Measurements from ENCODE around the gene MRPS11.
"Not testable (repeated sequence)": the region's sequence is repeated elsewhere in the genome, so short reads cannot be mapped to it uniquely, and the experiment has no call there.

The MRPS11 gene

GRCh38 chr15:88467073-88467934 is at the start of gene MRPS11, which contains the start of gene MRPL46:
MRPS11 (plus strand) TSS chr15:88467708; CDS start chr15:88467718, 10 bp downstream.
MRPL46 (minus strand) TSS chr15:88467388; CDS start chr15:88467377, 11 bp downstream.
- peak; percentile 81 to 88 for DNase-seq (ENCODE audit: low read depth in 2 of 2)

GRCh38 chr15:88419830-88420229 is 47.7 kb upstream of the MRPS11 start:
- DNase-seq (ENCODE audit: low read depth in 2 of 2) = no peak

GRCh38 chr15:88423331-88423730 is 44.2 kb upstream of the MRPS11 start:
- no peak for DNase-seq (ENCODE audit: low read depth in 2 of 2)

GRCh38 chr15:88426304-88426703 is 41.2 kb upstream of the MRPS11 start:
- DNase-seq (ENCODE audit: low read depth in 2 of 2) = no peak

- no peak for DNase-seq (ENCODE audit: low read depth in 2 of 2)
These were observed 39.5 kb upstream of the MRPS11 start for GRCh38 chr15:88428053-88428452.

- DNase-seq (ENCODE audit: low read depth in 2 of 2) = no peak
These were observed 38.5 kb upstream of the MRPS11 start for GRCh38 chr15:88428805-88429605.

- DNase-seq (ENCODE audit: low read depth in 2 of 2) = no peak
These were observed 37.5 kb upstream of the MRPS11 start for GRCh38 chr15:88430051-88430450.

GRCh38 chr15:88431441-88431840 is 36.1 kb upstream of the MRPS11 start:
- no peak for DNase-seq (ENCODE audit: low read depth in 2 of 2)

- no peak for DNase-seq (ENCODE audit: low read depth in 2 of 2)
These were observed 34.3 kb upstream of the MRPS11 start for GRCh38 chr15:88433046-88433685.

- not testable (repeated sequence) for DNase-seq (ENCODE audit: low read depth in 2 of 2)
These were observed 33.4 kb upstream of the MRPS11 start for GRCh38 chr15:88434106-88434505.

GRCh38 chr15:88438181-88438580 is 29.3 kb upstream of the MRPS11 start:
- DNase-seq (ENCODE audit: low read depth in 2 of 2) = no peak

- no peak for DNase-seq (ENCODE audit: low read depth in 2 of 2)
These were observed 27.5 kb upstream of the MRPS11 start for GRCh38 chr15:88440021-88440420.

GRCh38 chr15:88441076-88441730 is 26.3 kb upstream of the MRPS11 start:
- DNase-seq (ENCODE audit: low read depth in 2 of 2) = no peak

- DNase-seq (ENCODE audit: low read depth in 2 of 2) = no peak
These were observed 20.3 kb upstream of the MRPS11 start for GRCh38 chr15:88447206-88447605.

GRCh38 chr15:88447741-88448140 is 19.8 kb upstream of the MRPS11 start:
- DNase-seq (ENCODE audit: low read depth in 2 of 2) = no peak

GRCh38 chr15:88448991-88449461 is 18.5 kb upstream of the MRPS11 start:
- DNase-seq (ENCODE audit: low read depth in 2 of 2) = no peak

GRCh38 chr15:88449581-88449980 is 17.9 kb upstream of the MRPS11 start:
- DNase-seq (ENCODE audit: low read depth in 2 of 2) = no peak

GRCh38 chr15:88450125-88450798 is 17.2 kb upstream of the MRPS11 start:
- DNase-seq (ENCODE audit: low read depth in 2 of 2) = peak; percentile 52 to 79

GRCh38 chr15:88453651-88454050 is 13.9 kb upstream of the MRPS11 start:
- DNase-seq (ENCODE audit: low read depth in 2 of 2) = no peak

- no peak for DNase-seq (ENCODE audit: low read depth in 2 of 2)
These were observed 13.3 kb upstream of the MRPS11 start for GRCh38 chr15:88454236-88454635.

All from stimulated activated CD4-positive, alpha-beta T cell treated with anti-CD3 and anti-CD28 coated beads, Interleukin-12 subunit alpha, Interleukin-12 subunit beta, amount 100 ng/mL, for 24 hours (primary cell).